Prostate gland (tissue), 2 donors: Measurements from ENCODE around the gene TSEN2.

Source experiments
- CTCF ChIP-seq, 4 experiments: fragments of 200-600 bp in 2 of 4; fragments of 450-650 bp in 2 of 4; sonication (generic) in 2 of 4; IDR thresholded peaks; 1 replicate in 3 of 4; 2 replicates in 1 of 4; pipeline ENCODE4 v1.5.1; 2016 to 2019; ENCODE audit warnings: antibody characterized with exemption in 4 of 4, mild to moderate bottlenecking in 2 of 4, moderate library complexity in 2 of 4
- POLR2A ChIP-seq: fragments of 450-650 bp; IDR thresholded peaks from one replicate; pipeline ENCODE4 v1.6.1; 2016; ENCODE audit warnings: antibody characterized with exemption, mild to moderate bottlenecking
- POLR2AphosphoS5 ChIP-seq: sonication (generic); formaldehyde crosslinking; IDR thresholded peaks from one replicate; pipeline ENCODE4 v1.6.1; 2017; ENCODE audit warnings: antibody characterized with exemption

GRCh38 chr3:12468276-12468675, 16.0 kb upstream of the TSEN2 start:
- TF ChIP-seq CTCF (IDR thresholded peaks at IDR 0.05) (no peak), POLR2A (no peak), POLR2AphosphoS5 (no peak)
